Keratinocyte (primary cell): Measurements from ENCODE around the gene ATPAF2. TPM values are rescaled to one million over a fixed set of nuclear protein-coding genes. Genes with fewer than 3 reads are reported as not detected.

Experiments
- DNase-seq: peaks from one replicate; pipeline ENCODE4 v3.0.0-alpha.2; 2011; ENCODE audit warnings: low read depth, missing footprints, low spot score
- FAIRE-seq: peaks from 2 replicates; lab custom pipeline; 2011; peaks lifted over from hg19 to GRCh38; lab: Jason Lieb, UNC
- H2AFZ ChIP-seq: 2 replicates; pipeline ENCODE4 v1.6.0; 2012; ENCODE audit warnings: low read length, control low read depth, inconsistent platforms; ENCODE audit not compliant: control insufficient read depth
- H3K27ac ChIP-seq: 2 replicates; pipeline ENCODE4 v1.5.1; 2011; ENCODE audit warnings: low read length; ENCODE audit not compliant: control insufficient read depth, insufficient read depth
- H3K27me3 ChIP-seq: 3 replicates; pipeline ENCODE4 v1.6.0; 2011; ENCODE audit warnings: low read length; ENCODE audit not compliant: control insufficient read depth, insufficient read depth; ENCODE audit errors: extremely low read depth
- H3K36me3 ChIP-seq, 2 experiments: 2 replicates in 1 of 2; 3 replicates in 1 of 2; pipeline ENCODE4 v1.5.1; 2011; ENCODE audit warnings: low read length in 2 of 2, mild to moderate bottlenecking in 1 of 2; ENCODE audit not compliant: control insufficient read depth in 2 of 2, insufficient read depth in 2 of 2; ENCODE audit errors: extremely low read depth in 1 of 2
- H3K4me1 ChIP-seq: 3 replicates; pipeline ENCODE4 v1.5.1; 2011; ENCODE audit warnings: low read length; ENCODE audit not compliant: control insufficient read depth, insufficient read depth; ENCODE audit errors: extremely low read depth
- H3K4me2 ChIP-seq: 3 replicates; pipeline ENCODE4 v1.6.0; 2011; ENCODE audit warnings: low read depth, low read length; ENCODE audit not compliant: control insufficient read depth, insufficient read depth; ENCODE audit errors: extremely low read depth
- H3K4me3 ChIP-seq, 3 experiments: fragments of 200-600 bp in 1 of 3; sonication (generic) in 1 of 3; 2 replicates in 2 of 3; 3 replicates in 1 of 3; pipeline ENCODE4 v1.5.1; 2011 to 2016; ENCODE audit warnings: low read length in 3 of 3, mild to moderate bottlenecking in 3 of 3, control low read depth in 2 of 3, inconsistent platforms in 1 of 3, low read depth in 1 of 3, mixed read lengths in 1 of 3, mixed run types in 1 of 3, moderate library complexity in 1 of 3; ENCODE audit not compliant: control insufficient read depth in 2 of 3, insufficient read depth in 2 of 3; ENCODE audit errors: extremely low read depth in 1 of 3
- H3K79me2 ChIP-seq: 2 replicates; pipeline ENCODE4 v1.6.0; 2012; ENCODE audit warnings: low read length; ENCODE audit not compliant: control insufficient read depth, insufficient read depth
- H3K9ac ChIP-seq: 3 replicates; pipeline ENCODE4 v1.6.0; 2011; ENCODE audit warnings: low read length; ENCODE audit not compliant: control insufficient read depth, insufficient read depth; ENCODE audit errors: extremely low read depth
- H3K9me1 ChIP-seq: 3 replicates; pipeline ENCODE4 v1.6.0; 2011; ENCODE audit warnings: low read length; ENCODE audit not compliant: control insufficient read depth, insufficient read depth; ENCODE audit errors: extremely low read depth
- H3K9me3 ChIP-seq: 2 replicates; pipeline ENCODE4 v1.5.1; 2012; ENCODE audit warnings: low read depth, low read length; ENCODE audit not compliant: control insufficient read depth
- H4K20me1 ChIP-seq: 3 replicates; pipeline ENCODE4 v1.6.0; 2011; ENCODE audit warnings: low read length; ENCODE audit not compliant: control insufficient read depth, insufficient read depth; ENCODE audit errors: extremely low read depth
- CTCF ChIP-seq, 3 experiments: IDR thresholded peaks in 1 of 3; conservative IDR thresholded peaks in 1 of 3; optimal IDR thresholded peaks in 1 of 3; 2 replicates in 2 of 3; 3 replicates in 1 of 3; pipeline versions ENCODE3 to v1.5.1; 2011; ENCODE audit warnings: low read length in 3 of 3, mild to moderate bottlenecking in 3 of 3, moderate library complexity in 2 of 3, control low read depth in 1 of 3, inconsistent platforms in 1 of 3; ENCODE audit not compliant: insufficient read depth in 2 of 3; ENCODE audit errors: extremely low read depth in 1 of 3
- EZH2 ChIP-seq: IDR thresholded peaks from one replicate; pipeline ENCODE4 v1.6.1; 2012; ENCODE audit warnings: inconsistent platforms, mild to moderate bottlenecking, low read length, moderate library complexity
- dilution Hi-C: fragments of 300-500 bp; cut with MboI; formaldehyde crosslinking; loops from one replicate; pipeline ENCODE4 v1.7.0; 2020; ENCODE audit warnings: low sequenced_read_pairs; ENCODE audit not compliant: extremely low pct_ligation_motif_present
- polyA plus RNA-seq, 5 experiments: library from polyadenylated mRNA; depleted of rRNA in 3 of 5; stranded (reverse) in 3 of 5; stranded (forward) in 1 of 5; unstranded in 1 of 5; fragments of >200 nt; gene quantifications; 1 replicate in 1 of 5; 2 replicates in 3 of 5; 3 replicates in 1 of 5; pipeline versions ENCODE4 v1.2.1 to v1.2.3, GENCODE V29; 2011 to 2012; ENCODE audit warnings: missing spikeins in 2 of 5, low read depth in 1 of 5, low replicate concordance in 1 of 5

The ATPAF2 gene
- polyA plus RNA-seq, 1 donor (not counting 4 experiments of a cell fraction or from before 2014, with no cell fraction given): 24.4 TPM

- no peak overlapping the region for H2AFZ ChIP-seq
- FAIRE-seq: no peak
- dilution Hi-C loops: no loop called here
These were observed 53.8 kb downstream of the ATPAF2 start for GRCh38 chr17:17985153-17985552.

GRCh38 chr17:17983776-17984175 is 55.2 kb downstream of the ATPAF2 start:
- no peak overlapping the region for H3K27ac ChIP-seq
- peak overlapping the region; percentile 32 for H2AFZ ChIP-seq
- H3K27me3 ChIP-seq: no peaks in the 10 kb centered on the region
- no peaks in the 10 kb centered on the region for H3K9me1 ChIP-seq
- no peaks in the 10 kb centered on the region for H3K9me3 ChIP-seq
- DNase-seq (no peak), FAIRE-seq (no peak)
- no peak for TF ChIP-seq CTCF (optimal IDR thresholded peaks at IDR 0.05 in 1 of 3, IDR thresholded peaks at IDR 0.05 in 1 of 3, conservative IDR thresholded peaks at IDR 0.05 in 1 of 3; ENCODE audit: extremely low read depth in 1 of 3, insufficient read depth in 2 of 3, low read length in 3 of 3)
- no peak for TF ChIP-seq EZH2
- H4K20me1 ChIP-seq: no peaks in the 10 kb centered on the region
- H3K4me1 ChIP-seq: peaks cover 3% of the 10 kb centered on the region
- H3K4me2 ChIP-seq: no peak overlapping the region
- no peak overlapping the region for H3K4me3 ChIP-seq
- dilution Hi-C loops: no loop called here
- no peak overlapping the region for H3K9ac ChIP-seq
- no peaks in the 10 kb centered on the region for H3K36me3 ChIP-seq
- H3K79me2 ChIP-seq: no peaks in the 10 kb centered on the region

More at GRCh38 chr17:17985153-17985552, 53.8 kb downstream of the ATPAF2 start:
- no peak overlapping the region for H3K4me2 ChIP-seq
- no peaks in the 10 kb centered on the region for H3K9me1 ChIP-seq
- H3K27me3 ChIP-seq: no peaks in the 10 kb centered on the region
- no peak overlapping the region for H3K4me3 ChIP-seq
- DNase-seq: no peak
- H3K9ac ChIP-seq: no peak overlapping the region
- no peaks in the 10 kb centered on the region for H3K9me3 ChIP-seq
- no peak overlapping the region for H3K27ac ChIP-seq
- no peaks in the 10 kb centered on the region for H4K20me1 ChIP-seq
- TF ChIP-seq CTCF (optimal IDR thresholded peaks at IDR 0.05 in 1 of 3, IDR thresholded peaks at IDR 0.05 in 1 of 3, conservative IDR thresholded peaks at IDR 0.05 in 1 of 3; ENCODE audit: extremely low read depth in 1 of 3, insufficient read depth in 2 of 3, low read length in 3 of 3) (no peak), EZH2 (no peak)
- H3K4me1 ChIP-seq: peaks cover 7% of the 10 kb centered on the region
- H3K36me3 ChIP-seq: no peaks in the 10 kb centered on the region
- no peaks in the 10 kb centered on the region for H3K79me2 ChIP-seq
